Chondrocyte (in vitro differentiated cells): ENCODE results near the gene ERBIN. TPM values are rescaled to one million over a fixed set of nuclear protein-coding genes. Genes with fewer than 3 reads are reported as not detected.

Experiments
- DNase-seq: peaks from one replicate; pipeline ENCODE4 v3.0.0; 2021; ENCODE audit warnings: mixed read lengths, low spot score
- H3K27ac Mint-ChIP-seq: one replicate; pipeline ENCODE4 v1.8.0; 2021; ENCODE audit warnings: mild to moderate bottlenecking, moderate library complexity, mixed read lengths; ENCODE audit not compliant: unreplicated experiment
- H3K27me3 Mint-ChIP-seq: 2 replicates; pipeline ENCODE4 v1.8.0; 2021; ENCODE audit warnings: low read depth, mixed read lengths
- H3K36me3 Mint-ChIP-seq: 2 replicates; pipeline ENCODE4 v1.8.0; 2021; ENCODE audit warnings: low read depth, mixed read lengths
- H3K4me1 Mint-ChIP-seq: 2 replicates; pipeline ENCODE4 v1.8.0; 2021; ENCODE audit warnings: low read depth, mild to moderate bottlenecking, mixed read lengths
- H3K4me3 Mint-ChIP-seq: one replicate; pipeline ENCODE4 v1.8.0; 2021; ENCODE audit warnings: mild to moderate bottlenecking, moderate library complexity, mixed read lengths; ENCODE audit not compliant: unreplicated experiment
- H3K9me3 Mint-ChIP-seq: 2 replicates; pipeline ENCODE4 v1.8.0; 2021; ENCODE audit warnings: low read depth, mixed read lengths
- CTCF ChIP-seq: fragments of 200-600 bp; sonication (generic); IDR thresholded peaks from 2 replicates; pipeline ENCODE4 v1.5.0; 2021; ENCODE audit warnings: antibody characterized with exemption, mild to moderate bottlenecking, moderate library complexity
- total RNA-seq: library from RNA; stranded (reverse); gene quantifications from 3 replicates; pipeline ENCODE4 v1.2.1, GENCODE V29; 2021

Gene ERBIN
- total RNA-seq, 1 donor from 2014 or later, result 63.8 TPM

- Mint-ChIP-seq H3K27ac (no peak overlapping the region), H3K4me3 (no peak overlapping the region), H3K27me3 (no peaks in the 10 kb centered on the region), H3K9me3 (peaks cover 3% of the 10 kb centered on the region), H3K4me1 (no peaks in the 10 kb centered on the region), H3K36me3 (peaks cover 1% of the 10 kb centered on the region)
- no peak for DNase-seq
- TF ChIP-seq CTCF, result no peak
Measured at GRCh38 chr5:65900746-65901145, 25.6 kb upstream of the ERBIN start.

GRCh38 chr5:65902104-65902503, 24.3 kb upstream of the ERBIN start:
- no peaks in the 10 kb centered on the region for H3K27me3 Mint-ChIP-seq
- no peak for TF ChIP-seq CTCF
- no peaks in the 10 kb centered on the region for H3K4me1 Mint-ChIP-seq
- no peaks in the 10 kb centered on the region for H3K36me3 Mint-ChIP-seq
- no peak for DNase-seq
- H3K9me3 Mint-ChIP-seq, result peaks cover 3% of the 10 kb centered on the region
- no peak overlapping the region for H3K27ac Mint-ChIP-seq
- H3K4me3 Mint-ChIP-seq, result no peak overlapping the region

DNA sequence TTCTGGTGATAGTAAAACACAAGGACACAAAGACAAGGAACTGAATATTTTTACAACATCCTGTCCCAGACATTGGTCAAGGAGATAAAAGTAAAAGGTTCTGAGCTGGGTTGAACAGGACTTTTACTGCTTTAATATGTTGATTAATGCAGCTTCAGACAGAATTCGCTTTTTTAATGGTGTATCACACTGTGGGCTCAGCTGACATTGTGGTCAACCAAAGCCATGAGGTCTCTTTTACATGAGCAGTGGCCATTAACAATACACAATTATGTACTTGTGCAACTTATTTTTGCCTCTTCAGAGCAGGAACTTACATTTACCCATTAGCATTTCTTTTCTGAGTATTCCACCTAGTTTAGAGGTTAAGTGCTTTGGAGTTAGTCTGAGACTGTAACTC, 22.8 kb upstream of the ERBIN start:
- DNase-seq, result no peak
- Mint-ChIP-seq H3K27me3 (no peaks in the 10 kb centered on the region), H3K36me3 (no peaks in the 10 kb centered on the region), H3K4me3 (no peak overlapping the region), H3K9me3 (peaks cover 3% of the 10 kb centered on the region), H3K4me1 (no peaks in the 10 kb centered on the region), H3K27ac (no peak overlapping the region)
- TF ChIP-seq CTCF, result no peak

DNA sequence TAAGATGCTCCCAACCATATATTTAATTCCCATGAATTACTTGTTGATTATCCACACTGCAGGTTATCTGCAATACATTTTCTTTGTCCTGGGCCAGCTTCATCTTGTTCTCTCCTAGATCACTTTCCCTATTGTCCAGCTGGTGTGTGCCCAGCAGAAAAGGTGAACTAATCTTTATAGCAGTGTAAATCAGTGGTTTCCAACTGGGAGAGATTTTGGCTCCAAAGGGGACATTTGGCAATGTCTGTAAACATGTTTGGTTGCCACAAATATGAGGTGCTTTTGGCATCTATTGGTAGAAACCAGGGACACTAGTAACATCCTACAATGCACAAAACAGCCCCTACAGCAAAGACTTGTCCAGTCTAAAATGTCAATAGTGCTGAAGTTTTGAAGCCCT, 20.1 kb upstream of the ERBIN start:
- Mint-ChIP-seq H3K4me1 (no peaks in the 10 kb centered on the region), H3K36me3 (no peaks in the 10 kb centered on the region), H3K9me3 (peaks cover 3% of the 10 kb centered on the region), H3K27ac (no peak overlapping the region), H3K4me3 (no peak overlapping the region), H3K27me3 (no peaks in the 10 kb centered on the region)
- TF ChIP-seq CTCF, result no peak
- DNase-seq, result no peak

DNA sequence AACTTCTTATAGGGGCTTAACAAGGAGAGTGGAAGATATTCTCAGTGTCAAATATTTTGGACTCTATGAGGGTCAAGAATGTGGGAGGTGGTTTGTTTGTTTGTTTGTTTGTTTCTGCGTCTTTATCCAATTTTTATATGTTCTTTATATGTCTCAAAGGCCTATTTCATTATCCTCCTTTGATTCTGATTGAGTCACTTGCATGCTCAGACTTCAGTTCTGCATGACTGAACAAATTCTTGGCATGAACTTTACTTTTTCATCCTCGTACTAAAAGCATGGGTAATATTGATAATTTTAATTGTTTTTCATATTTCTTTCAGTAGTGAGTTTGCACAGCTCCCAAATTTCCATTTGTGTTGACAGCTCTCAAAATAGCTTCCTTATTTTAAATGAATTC, 19.2 kb upstream of the ERBIN start:
- no peak for DNase-seq
- Mint-ChIP-seq H3K27ac (no peak overlapping the region), H3K9me3 (peaks cover under 1% of the 10 kb centered on the region), H3K27me3 (no peaks in the 10 kb centered on the region), H3K4me3 (no peak overlapping the region), H3K4me1 (no peaks in the 10 kb centered on the region), H3K36me3 (no peaks in the 10 kb centered on the region)
- TF ChIP-seq CTCF, result no peak
